ENCODE results near the gene CAND2.

DNA sequence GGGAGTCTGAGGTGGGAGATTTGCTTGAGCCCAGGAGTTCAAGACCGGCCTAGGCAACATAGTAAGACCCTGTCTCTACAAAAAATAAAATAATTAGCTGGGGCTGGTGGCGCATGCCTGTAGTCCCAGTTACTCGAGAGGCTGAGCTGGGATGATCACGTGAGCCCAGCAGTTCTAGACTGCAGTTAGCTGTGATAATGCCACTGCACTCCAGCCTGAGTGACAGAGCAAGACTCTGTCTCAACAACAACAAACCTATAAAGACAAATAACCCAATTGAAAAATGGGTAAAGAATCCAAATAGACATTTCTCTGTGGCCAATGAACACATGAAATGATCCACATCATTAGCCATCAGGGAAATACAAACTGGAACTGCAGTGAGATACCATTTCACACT, 46.0 kb downstream of the CAND2 start:
- TF ChIP-seq YY1 (IDR thresholded peaks at IDR 0.05; ENCODE audit: insufficient read depth, insufficient read length) = no peak
- no peak for TF ChIP-seq ZNF274 (IDR thresholded peaks at IDR 0.05; ENCODE audit: low read depth, low read length)

Measured in NT2/D1 (cell line).